ENCODE data around the gene POLD2.

The POLD2 gene

GRCh38 chr7:44081266-44081748, 42.0 kb downstream of the POLD2 start:
- peak overlapping the region; percentile 81 for H3K4me3 ChIP-seq (ENCODE audit: low read depth, low read length)
- no peak for DNase-seq (ENCODE audit: low read depth)
- no peak for TF ChIP-seq CTCF (IDR thresholded peaks at IDR 0.05; ENCODE audit: control insufficient read depth, extremely low read depth, insufficient read depth)

- DNase-seq (ENCODE audit: low read depth), result no peak
- no peak for TF ChIP-seq CTCF (IDR thresholded peaks at IDR 0.05; ENCODE audit: control insufficient read depth, extremely low read depth, insufficient read depth)
- peak overlapping the region; percentile 81 for H3K4me3 ChIP-seq (ENCODE audit: low read depth, low read length)
Measured at GRCh38 chr7:44080686-44081265, 42.6 kb downstream of the POLD2 start.

DNA sequence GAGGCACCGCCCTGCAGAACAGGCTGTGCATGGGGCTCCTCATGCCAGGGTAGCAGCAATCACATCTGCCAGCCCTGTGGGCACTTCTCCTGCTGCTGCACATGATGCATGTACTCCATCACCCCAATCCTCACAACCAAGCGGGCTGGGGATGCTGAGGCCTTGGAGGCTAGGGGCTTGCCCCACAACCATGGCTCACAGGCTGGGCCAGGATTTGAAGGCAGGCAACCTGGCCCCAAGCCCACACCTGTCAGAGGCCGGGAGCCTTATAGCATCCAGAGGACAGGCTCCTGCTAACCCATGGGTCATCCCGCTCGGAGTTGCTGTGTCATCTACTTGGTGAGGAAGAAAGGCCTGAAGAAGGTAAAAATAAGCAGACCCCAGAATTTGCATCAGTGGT, 43.2 kb downstream of the POLD2 start:
- no peak for TF ChIP-seq CTCF (IDR thresholded peaks at IDR 0.05; ENCODE audit: control insufficient read depth, extremely low read depth, insufficient read depth)
- no peak overlapping the region for H3K4me3 ChIP-seq (ENCODE audit: low read depth, low read length)
- no peak for DNase-seq (ENCODE audit: low read depth)

GRCh38 chr7:44079331-44080021, 43.9 kb downstream of the POLD2 start:
- no peak overlapping the region for H3K4me3 ChIP-seq (ENCODE audit: low read depth, low read length)
- no peak for TF ChIP-seq CTCF (IDR thresholded peaks at IDR 0.05; ENCODE audit: control insufficient read depth, extremely low read depth, insufficient read depth)
- no peak for DNase-seq (ENCODE audit: low read depth)

DNA sequence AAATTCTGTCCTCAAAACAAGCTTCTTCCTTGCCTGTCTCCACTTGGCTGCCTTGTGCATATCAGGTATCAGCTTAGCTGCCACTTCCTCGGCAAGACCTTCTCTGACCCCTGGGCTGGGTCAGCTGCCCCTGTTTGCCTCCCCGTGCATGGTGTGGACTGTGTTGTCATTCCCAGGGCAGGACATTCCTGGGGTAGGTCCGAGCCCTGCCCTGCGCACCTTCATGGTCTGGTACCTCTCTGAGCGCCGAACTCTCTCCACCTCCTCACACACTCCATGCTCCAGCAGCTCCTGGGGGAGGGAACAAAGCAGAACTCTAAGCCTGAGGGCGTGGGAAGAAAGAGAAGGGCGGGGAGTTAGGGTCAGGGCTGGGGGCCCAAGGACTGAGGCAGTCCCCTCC, 44.8 kb downstream of the POLD2 start:
- no peak overlapping the region for H3K4me3 ChIP-seq (ENCODE audit: low read depth, low read length)
- no peak for DNase-seq (ENCODE audit: low read depth)
- no peak for TF ChIP-seq CTCF (IDR thresholded peaks at IDR 0.05; ENCODE audit: control insufficient read depth, extremely low read depth, insufficient read depth)

DNA sequence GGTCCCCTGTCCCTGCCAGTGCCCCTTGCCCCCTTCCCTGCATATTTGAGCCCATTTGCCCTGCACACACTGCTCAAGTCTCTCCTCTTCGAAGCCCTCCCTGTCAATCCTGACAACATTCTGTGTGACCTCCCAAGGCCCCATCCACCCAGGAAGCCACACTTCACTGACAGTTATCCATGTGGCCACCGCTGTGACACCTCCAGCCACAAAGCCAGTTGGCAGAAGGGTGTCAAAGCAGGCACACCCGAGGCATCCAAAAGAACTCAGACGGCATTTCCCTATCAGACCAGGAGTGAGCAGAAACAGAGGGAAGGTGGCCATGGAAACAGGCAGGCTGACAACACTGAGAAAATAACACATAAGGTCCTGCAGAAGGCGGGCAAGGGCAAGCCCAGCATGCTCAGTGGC, 45.7 kb downstream of the POLD2 start:
- TF ChIP-seq CTCF (IDR thresholded peaks at IDR 0.05; ENCODE audit: control insufficient read depth, extremely low read depth, insufficient read depth), result no peak
- no peak for DNase-seq (ENCODE audit: low read depth)
- H3K4me3 ChIP-seq (ENCODE audit: low read depth, low read length), result no peak overlapping the region

All from LNCaP clone FGC (cell line).